K562 (cell line): ENCODE data around the gene STX18. TPM values are rescaled to one million over a fixed set of nuclear protein-coding genes. Genes with fewer than 3 reads are reported as not detected.

Experiments
- FOXP1 ChIP-seq: sonication (generic); formaldehyde crosslinking; IDR thresholded peaks from 2 replicates; pipeline ENCODE4 v1.8.0; 2022; ENCODE audit warnings: mild to moderate bottlenecking, missing genetic modification reagents
- KAT2B ChIP-seq: IDR thresholded peaks from one replicate; pipeline ENCODE4 v1.6.1; 2012; ENCODE audit warnings: low read depth, mild to moderate bottlenecking, control low read depth, inconsistent platforms, low read length, moderate library complexity
- RAD21 ChIP-seq, 2 experiments: fragments of 250-450 bp in 1 of 2; fragments of 450-650 bp in 1 of 2; sonication (Bioruptor Pico) in 1 of 2; formaldehyde crosslinking in 1 of 2; IDR thresholded peaks in 1 of 2; conservative IDR thresholded peaks in 1 of 2; 2 replicates each; pipeline versions ENCODE4 v1.4.0 to v1.8.0; 2020 to 2022; ENCODE audit warnings: mild to moderate bottlenecking in 2 of 2, moderate library complexity in 1 of 2
- XRCC3 ChIP-seq: fragments of 450-650 bp; IDR thresholded peaks from 2 replicates; pipeline ENCODE4 v1.6.1; 2017; ENCODE audit warnings: mild to moderate bottlenecking, moderate library complexity
- ZNF311 ChIP-seq: fragments of 250-450 bp; sonication (Bioruptor Pico); IDR thresholded peaks from 2 replicates; pipeline ENCODE4 v1.4.0; 2020; ENCODE audit warnings: mild to moderate bottlenecking, moderate library complexity
- polyA plus RNA-seq, 8 experiments: library from polyadenylated mRNA; depleted of rRNA in 4 of 8; stranded (reverse) in 5 of 8; unstranded in 3 of 8; fragments of >200 nt; fragmentation: Nextera tagmentation in 2 of 8; fragmentation: Illumina TruSeq in 1 of 8; extraction: Ambion mirVana in 2 of 8; extraction: Trizol in 1 of 8; gene quantifications; 2 replicates each; pipeline versions ENCODE4 v1.2.1 to v1.2.3, GENCODE V29; 2011 to 2014; ENCODE audit warnings: inconsistent platforms in 1 of 8, missing spikeins in 1 of 8
- total RNA-seq, 7 experiments: library from RNA; depleted of rRNA in 6 of 7; stranded (reverse); fragments of >200 nt in 6 of 7; fragmentation: Illumina TruSeq in 2 of 7; extraction: Trizol in 2 of 7; gene quantifications; 2 replicates each; pipeline versions ENCODE4 v1.2.1 to v1.2.3, GENCODE V29; 2011 to 2021; ENCODE audit warnings: low replicate concordance in 1 of 7
- TF ChIP-seq, protein P1 (sequence below), 2 experiments: IDR thresholded peaks; 2 replicates each; pipeline ENCODE4 v1.6.1; 2012; ENCODE audit warnings: improper control_type of control experiment in 2 of 2, low read depth in 2 of 2, low read length in 2 of 2, borderline replicate concordance in 1 of 2
- TF ChIP-seq, protein P2 (sequence below), 2 experiments: IDR thresholded peaks in 1 of 2; conservative IDR thresholded peaks in 1 of 2; 2 replicates each; pipeline ENCODE4 v1.6.1; 2016; ENCODE audit warnings: low read depth in 2 of 2, mild to moderate bottlenecking in 1 of 2, missing compliant biosample characterization in 1 of 2, missing genetic modification characterization in 1 of 2, moderate library complexity in 1 of 2

The STX18 gene
- total and polyA plus RNA-seq, 9 of the 15 experiments (the other 6 are each of a cell fraction or from before 2014, with no cell fraction given), result 6.2 to 41.7 (median 22.7) TPM

- TF ChIP-seq RAD21 (CRISPR knock-in tag; conservative IDR thresholded peaks at IDR 0.05 in 1 of 2, IDR thresholded peaks at IDR 0.05 in 1 of 2), result peak in 1 of 2 experiments; percentile 42; a peak in 1 of 4 replicates
- TF ChIP-seq, protein P1, sequence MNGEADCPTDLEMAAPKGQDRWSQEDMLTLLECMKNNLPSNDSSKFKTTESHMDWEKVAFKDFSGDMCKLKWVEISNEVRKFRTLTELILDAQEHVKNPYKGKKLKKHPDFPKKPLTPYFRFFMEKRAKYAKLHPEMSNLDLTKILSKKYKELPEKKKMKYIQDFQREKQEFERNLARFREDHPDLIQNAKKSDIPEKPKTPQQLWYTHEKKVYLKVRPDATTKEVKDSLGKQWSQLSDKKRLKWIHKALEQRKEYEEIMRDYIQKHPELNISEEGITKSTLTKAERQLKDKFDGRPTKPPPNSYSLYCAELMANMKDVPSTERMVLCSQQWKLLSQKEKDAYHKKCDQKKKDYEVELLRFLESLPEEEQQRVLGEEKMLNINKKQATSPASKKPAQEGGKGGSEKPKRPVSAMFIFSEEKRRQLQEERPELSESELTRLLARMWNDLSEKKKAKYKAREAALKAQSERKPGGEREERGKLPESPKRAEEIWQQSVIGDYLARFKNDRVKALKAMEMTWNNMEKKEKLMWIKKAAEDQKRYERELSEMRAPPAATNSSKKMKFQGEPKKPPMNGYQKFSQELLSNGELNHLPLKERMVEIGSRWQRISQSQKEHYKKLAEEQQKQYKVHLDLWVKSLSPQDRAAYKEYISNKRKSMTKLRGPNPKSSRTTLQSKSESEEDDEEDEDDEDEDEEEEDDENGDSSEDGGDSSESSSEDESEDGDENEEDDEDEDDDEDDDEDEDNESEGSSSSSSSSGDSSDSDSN (IDR thresholded peaks at IDR 0.05; ENCODE audit: borderline replicate concordance in 1 of 2, low read depth in 2 of 2, low read length in 2 of 2), result no peak
- no peak for TF ChIP-seq KAT2B
- TF ChIP-seq FOXP1 (CRISPR knock-in tag), result no peak
- TF ChIP-seq ZNF311 (CRISPR knock-in tag), result no peak
- TF ChIP-seq, protein P2, sequence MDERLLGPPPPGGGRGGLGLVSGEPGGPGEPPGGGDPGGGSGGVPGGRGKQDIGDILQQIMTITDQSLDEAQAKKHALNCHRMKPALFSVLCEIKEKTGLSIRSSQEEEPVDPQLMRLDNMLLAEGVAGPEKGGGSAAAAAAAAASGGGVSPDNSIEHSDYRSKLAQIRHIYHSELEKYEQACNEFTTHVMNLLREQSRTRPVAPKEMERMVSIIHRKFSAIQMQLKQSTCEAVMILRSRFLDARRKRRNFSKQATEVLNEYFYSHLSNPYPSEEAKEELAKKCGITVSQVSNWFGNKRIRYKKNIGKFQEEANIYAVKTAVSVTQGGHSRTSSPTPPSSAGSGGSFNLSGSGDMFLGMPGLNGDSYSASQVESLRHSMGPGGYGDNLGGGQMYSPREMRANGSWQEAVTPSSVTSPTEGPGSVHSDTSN (CRISPR knock-in tag; IDR thresholded peaks at IDR 0.05; ENCODE audit: low read depth), result no peak
- TF ChIP-seq, protein P2 (tag; conservative IDR thresholded peaks at IDR 0.05; ENCODE audit: low read depth), result no peak
- no peak for TF ChIP-seq XRCC3
These were observed 22.5 kb downstream of the STX18 start (continued) for GRCh38 chr4:4519297-4519894.
